AG04450 (cell line): ENCODE measurements around the gene THAP4. TPM values are rescaled to one million over a fixed set of nuclear protein-coding genes. Genes with fewer than 3 reads are reported as not detected.

ENCODE experiments used
- CTCF ChIA-PET: fragments of 300-600, 350-600 bp; formaldehyde crosslinking; extraction: SDS; loops from one replicate; lab custom pipeline; 2022; ENCODE audit warnings: antibody characterized with exemption, inconsistent platforms; lab: Charles Lee
- POLR2A ChIA-PET: fragments of 350-600 bp; formaldehyde crosslinking; extraction: SDS; loops from one replicate; lab custom pipeline; 2021; ENCODE audit warnings: antibody characterized with exemption, inconsistent platforms; lab: Yijun Ruan, JAX
- DNase-seq: peaks from one replicate; pipeline ENCODE4 v3.0.0-alpha.2; 2011; ENCODE audit warnings: low read depth, low spot score
- H3K27ac ChIP-seq: one replicate; pipeline ENCODE4 v1.5.1; 2012; ENCODE audit warnings: low read depth, low read length, control low read depth
- H3K27me3 ChIP-seq: one replicate; pipeline ENCODE4 v1.6.0; 2012; ENCODE audit warnings: low read length; ENCODE audit not compliant: control insufficient read depth, insufficient read depth
- H3K4me3 ChIP-seq: 2 replicates; pipeline ENCODE4 v1.5.1; 2011; ENCODE audit warnings: mild to moderate bottlenecking, low read depth, low read length, control low read depth
- H3K9me3 ChIP-seq: 2 replicates; pipeline ENCODE4 v1.5.1; 2012; ENCODE audit warnings: low read length; ENCODE audit not compliant: control insufficient read depth, insufficient read depth
- polyA plus RNA-seq: library from polyadenylated mRNA; depleted of rRNA; stranded (reverse); fragments of >200 nt; gene quantifications from 2 replicates; pipeline ENCODE4 v1.2.3, GENCODE V29; 2011
- TF ChIP-seq, protein P1 (sequence below): IDR thresholded peaks from 2 replicates; pipeline ENCODE4 v1.5.1; 2011; ENCODE audit warnings: low read depth, low read length, control low read depth, inconsistent platforms

THAP4 gene
- polyA plus RNA-seq, 1 experiment: 23.7 TPM

DNA sequence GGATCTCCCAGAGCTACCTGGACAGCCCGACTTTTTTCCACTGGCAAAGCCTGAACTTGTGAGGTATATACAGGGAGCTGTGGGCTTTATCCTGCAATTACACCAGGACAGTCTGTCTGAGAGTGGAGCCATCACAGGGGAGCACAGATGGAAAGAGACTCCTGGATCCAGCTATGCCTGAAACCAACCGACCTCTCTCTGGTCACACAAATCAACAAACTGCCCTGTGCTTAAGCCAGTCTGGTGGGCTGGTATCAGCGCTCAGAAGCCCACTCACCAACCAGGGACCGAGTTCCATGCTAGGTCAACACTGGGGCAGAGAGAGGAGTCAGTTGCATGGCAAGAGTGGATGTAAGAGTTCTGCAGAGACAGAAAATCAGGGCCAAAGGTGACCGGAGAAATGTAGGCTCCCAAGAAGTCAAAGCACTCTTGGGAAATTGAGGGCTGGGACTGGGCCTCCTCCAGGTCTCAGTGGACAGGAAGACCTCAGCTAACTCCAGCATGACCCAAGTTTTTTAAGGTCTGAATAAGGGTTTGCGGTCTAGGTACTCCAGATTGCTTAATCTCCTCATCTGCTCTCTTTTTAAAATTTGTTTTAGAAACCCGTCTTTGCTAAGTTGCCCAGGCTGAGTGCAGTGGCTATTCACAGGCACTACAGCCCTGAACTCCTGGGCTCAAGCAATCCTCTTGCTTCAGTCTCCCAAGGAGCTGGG, 82.2 kb downstream of the THAP4 start:
- H3K27me3 ChIP-seq: no peaks in the 10 kb centered on the region
- H3K9me3 ChIP-seq: peaks cover 15% of the 10 kb centered on the region
- ChIA-PET POLR2A (interaction anchor here (0.7 kb wide), 1 partner anchor 58 kb away, joined by 3 read pairs; no protein-coding TSS in a partner anchor), CTCF (no interaction called here)
- TF ChIP-seq, protein P1, sequence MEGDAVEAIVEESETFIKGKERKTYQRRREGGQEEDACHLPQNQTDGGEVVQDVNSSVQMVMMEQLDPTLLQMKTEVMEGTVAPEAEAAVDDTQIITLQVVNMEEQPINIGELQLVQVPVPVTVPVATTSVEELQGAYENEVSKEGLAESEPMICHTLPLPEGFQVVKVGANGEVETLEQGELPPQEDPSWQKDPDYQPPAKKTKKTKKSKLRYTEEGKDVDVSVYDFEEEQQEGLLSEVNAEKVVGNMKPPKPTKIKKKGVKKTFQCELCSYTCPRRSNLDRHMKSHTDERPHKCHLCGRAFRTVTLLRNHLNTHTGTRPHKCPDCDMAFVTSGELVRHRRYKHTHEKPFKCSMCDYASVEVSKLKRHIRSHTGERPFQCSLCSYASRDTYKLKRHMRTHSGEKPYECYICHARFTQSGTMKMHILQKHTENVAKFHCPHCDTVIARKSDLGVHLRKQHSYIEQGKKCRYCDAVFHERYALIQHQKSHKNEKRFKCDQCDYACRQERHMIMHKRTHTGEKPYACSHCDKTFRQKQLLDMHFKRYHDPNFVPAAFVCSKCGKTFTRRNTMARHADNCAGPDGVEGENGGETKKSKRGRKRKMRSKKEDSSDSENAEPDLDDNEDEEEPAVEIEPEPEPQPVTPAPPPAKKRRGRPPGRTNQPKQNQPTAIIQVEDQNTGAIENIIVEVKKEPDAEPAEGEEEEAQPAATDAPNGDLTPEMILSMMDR: no peak
- no peak overlapping the region for H3K4me3 ChIP-seq
- peak overlapping the region; percentile 2 for H3K27ac ChIP-seq
- no peak for DNase-seq

- no peak overlapping the region for H3K4me3 ChIP-seq
- no peak for DNase-seq
- no peak overlapping the region for H3K27ac ChIP-seq
- no peaks in the 10 kb centered on the region for H3K27me3 ChIP-seq
- CTCF ChIA-PET: no interaction called here
- POLR2A ChIA-PET: no interaction called here
- TF ChIP-seq, protein P1: no peak
- H3K9me3 ChIP-seq: peaks cover 15% of the 10 kb centered on the region
Observed at GRCh38 chr2:241553981-241554380, 83.0 kb downstream of the THAP4 start.

DNA sequence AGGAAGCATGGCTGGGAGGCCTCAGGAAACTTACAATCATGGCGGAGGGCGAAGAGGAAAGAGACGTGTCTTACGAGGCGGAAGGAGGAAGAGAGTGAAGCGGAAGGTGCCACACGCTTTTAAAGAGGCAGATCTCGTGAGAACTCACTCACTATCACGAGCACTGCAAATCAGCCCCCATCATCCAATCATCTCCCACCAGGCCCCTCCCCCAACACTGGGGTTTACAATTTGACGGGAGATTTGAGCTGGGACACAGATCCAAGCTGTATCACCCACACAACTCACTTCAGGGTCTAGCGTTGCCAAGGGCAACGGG, 83.5 kb downstream of the THAP4 start:
- ChIA-PET CTCF (no interaction called here), POLR2A (no interaction called here)
- Histone ChIP-seq H3K9me3 (peaks cover 15% of the 10 kb centered on the region), H3K27ac (no peak overlapping the region), H3K4me3 (no peak overlapping the region), H3K27me3 (no peaks in the 10 kb centered on the region)
- DNase-seq: no peak
- TF ChIP-seq, protein P1: no peak

GRCh38 chr2:241551998-241552737, 84.8 kb downstream of the THAP4 start:
- ChIA-PET POLR2A (no interaction called here), CTCF (no interaction called here)
- no peak overlapping the region for H3K4me3 ChIP-seq
- peaks cover 12% of the 10 kb centered on the region for H3K9me3 ChIP-seq
- H3K27ac ChIP-seq: no peak overlapping the region
- H3K27me3 ChIP-seq: no peaks in the 10 kb centered on the region
- TF ChIP-seq, protein P1: no peak
- DNase-seq: no peak

DNA sequence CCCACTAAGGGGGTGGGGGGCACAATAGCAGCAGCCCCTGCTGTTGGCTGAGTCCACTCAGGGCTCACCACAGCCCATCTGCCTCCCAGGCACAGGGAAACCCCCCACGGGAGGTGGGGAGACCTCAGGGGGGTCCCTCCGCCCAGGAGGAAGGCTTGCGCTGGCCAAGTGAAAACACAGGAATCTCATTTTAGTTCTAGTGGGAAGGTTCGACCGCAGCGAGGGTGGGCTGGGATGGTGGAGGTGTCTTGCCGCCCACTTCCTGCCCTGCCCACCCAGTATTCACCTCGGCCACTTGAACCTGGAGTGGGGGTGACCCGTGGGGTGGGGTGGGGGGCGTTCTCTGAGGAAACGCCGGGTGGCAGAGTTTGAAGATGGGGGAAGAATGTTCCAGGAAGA, 85.4 kb downstream of the THAP4 start:
- DNase-seq: no peak
- peaks cover 11% of the 10 kb centered on the region for H3K9me3 ChIP-seq
- ChIA-PET CTCF (no interaction called here), POLR2A (no interaction called here)
- TF ChIP-seq, protein P1: no peak
- no peaks in the 10 kb centered on the region for H3K27me3 ChIP-seq
- H3K27ac ChIP-seq: no peak overlapping the region
- no peak overlapping the region for H3K4me3 ChIP-seq
